ENCODE measurements around the gene AFTPH.

DNA sequence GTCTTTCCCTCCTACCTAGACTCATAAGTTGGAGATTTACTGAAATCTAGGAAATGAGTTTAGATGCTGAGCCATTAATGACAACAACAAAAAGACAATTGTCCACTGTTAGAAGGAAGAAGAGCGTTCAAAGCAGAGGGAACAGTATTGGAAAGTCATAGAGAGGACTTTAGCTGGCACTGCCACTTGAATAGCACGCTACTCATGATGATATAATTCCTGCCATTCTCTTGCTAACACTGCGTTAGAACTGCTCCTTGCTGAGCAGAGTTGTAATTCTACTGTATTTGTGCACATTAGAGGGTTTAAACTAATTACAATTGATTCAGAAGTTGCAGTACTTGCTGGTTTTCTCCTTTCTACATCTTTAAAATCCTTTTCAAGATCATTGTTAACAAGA, 9.0 kb upstream of the AFTPH start:
- TF ChIP-seq, protein P1, sequence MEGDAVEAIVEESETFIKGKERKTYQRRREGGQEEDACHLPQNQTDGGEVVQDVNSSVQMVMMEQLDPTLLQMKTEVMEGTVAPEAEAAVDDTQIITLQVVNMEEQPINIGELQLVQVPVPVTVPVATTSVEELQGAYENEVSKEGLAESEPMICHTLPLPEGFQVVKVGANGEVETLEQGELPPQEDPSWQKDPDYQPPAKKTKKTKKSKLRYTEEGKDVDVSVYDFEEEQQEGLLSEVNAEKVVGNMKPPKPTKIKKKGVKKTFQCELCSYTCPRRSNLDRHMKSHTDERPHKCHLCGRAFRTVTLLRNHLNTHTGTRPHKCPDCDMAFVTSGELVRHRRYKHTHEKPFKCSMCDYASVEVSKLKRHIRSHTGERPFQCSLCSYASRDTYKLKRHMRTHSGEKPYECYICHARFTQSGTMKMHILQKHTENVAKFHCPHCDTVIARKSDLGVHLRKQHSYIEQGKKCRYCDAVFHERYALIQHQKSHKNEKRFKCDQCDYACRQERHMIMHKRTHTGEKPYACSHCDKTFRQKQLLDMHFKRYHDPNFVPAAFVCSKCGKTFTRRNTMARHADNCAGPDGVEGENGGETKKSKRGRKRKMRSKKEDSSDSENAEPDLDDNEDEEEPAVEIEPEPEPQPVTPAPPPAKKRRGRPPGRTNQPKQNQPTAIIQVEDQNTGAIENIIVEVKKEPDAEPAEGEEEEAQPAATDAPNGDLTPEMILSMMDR (IDR thresholded peaks at IDR 0.05): no peak
- TF ChIP-seq POLR2A (IDR thresholded peaks at IDR 0.05): no peak
- no peak for TF ChIP-seq EP300 (IDR thresholded peaks at IDR 0.05)
- TF ChIP-seq POLR2AphosphoS5 (IDR thresholded peaks at IDR 0.05): no peak
